ENCODE measurements around the gene CHPF2.

Gene CHPF2

DNA sequence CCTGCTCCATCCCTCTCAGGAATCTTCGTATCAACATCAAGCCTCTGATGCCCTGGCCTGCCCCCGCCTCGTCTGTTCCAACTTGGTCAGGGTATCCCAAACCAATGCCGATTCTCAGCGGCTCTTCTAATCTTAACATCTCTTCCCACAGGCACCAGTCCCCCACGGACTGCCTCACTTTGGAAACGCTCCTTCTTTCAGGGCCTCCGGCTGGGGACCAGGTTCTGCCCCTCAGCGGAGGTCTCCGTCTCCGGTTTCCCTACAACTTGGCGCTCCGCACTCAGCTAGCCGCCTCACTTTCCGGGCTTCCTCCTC lies 5.8 kb upstream of the CHPF2 start:
- TF ChIP-seq, protein P1, sequence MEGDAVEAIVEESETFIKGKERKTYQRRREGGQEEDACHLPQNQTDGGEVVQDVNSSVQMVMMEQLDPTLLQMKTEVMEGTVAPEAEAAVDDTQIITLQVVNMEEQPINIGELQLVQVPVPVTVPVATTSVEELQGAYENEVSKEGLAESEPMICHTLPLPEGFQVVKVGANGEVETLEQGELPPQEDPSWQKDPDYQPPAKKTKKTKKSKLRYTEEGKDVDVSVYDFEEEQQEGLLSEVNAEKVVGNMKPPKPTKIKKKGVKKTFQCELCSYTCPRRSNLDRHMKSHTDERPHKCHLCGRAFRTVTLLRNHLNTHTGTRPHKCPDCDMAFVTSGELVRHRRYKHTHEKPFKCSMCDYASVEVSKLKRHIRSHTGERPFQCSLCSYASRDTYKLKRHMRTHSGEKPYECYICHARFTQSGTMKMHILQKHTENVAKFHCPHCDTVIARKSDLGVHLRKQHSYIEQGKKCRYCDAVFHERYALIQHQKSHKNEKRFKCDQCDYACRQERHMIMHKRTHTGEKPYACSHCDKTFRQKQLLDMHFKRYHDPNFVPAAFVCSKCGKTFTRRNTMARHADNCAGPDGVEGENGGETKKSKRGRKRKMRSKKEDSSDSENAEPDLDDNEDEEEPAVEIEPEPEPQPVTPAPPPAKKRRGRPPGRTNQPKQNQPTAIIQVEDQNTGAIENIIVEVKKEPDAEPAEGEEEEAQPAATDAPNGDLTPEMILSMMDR (IDR thresholded peaks at IDR 0.05; ENCODE audit: insufficient read depth, missing control alignments) = no peak
- no peak for FAIRE-seq
- DNase-seq (ENCODE audit: insufficient read length, low spot score) = no peak

- DNase-seq (ENCODE audit: insufficient read length, low spot score) (peak; percentile 96), FAIRE-seq (no peak)
- TF ChIP-seq, protein P1 (IDR thresholded peaks at IDR 0.05; ENCODE audit: insufficient read depth, missing control alignments) = no peak
Measured at GRCh38 chr7:151226875-151227782, 5.2 kb upstream of the CHPF2 start, which contains the start of gene ABCF2. TSS of gene ABCF2 (minus strand) at chr7:151227205. CDS start at chr7:151226458, 747 bp downstream.

GRCh38 chr7:151228024-151228866 lies 4.0 kb upstream of the CHPF2 start:
- FAIRE-seq (no peak), DNase-seq (ENCODE audit: insufficient read length, low spot score) (no peak)
- TF ChIP-seq, protein P1 (IDR thresholded peaks at IDR 0.05; ENCODE audit: insufficient read depth, missing control alignments) = no peak

DNA sequence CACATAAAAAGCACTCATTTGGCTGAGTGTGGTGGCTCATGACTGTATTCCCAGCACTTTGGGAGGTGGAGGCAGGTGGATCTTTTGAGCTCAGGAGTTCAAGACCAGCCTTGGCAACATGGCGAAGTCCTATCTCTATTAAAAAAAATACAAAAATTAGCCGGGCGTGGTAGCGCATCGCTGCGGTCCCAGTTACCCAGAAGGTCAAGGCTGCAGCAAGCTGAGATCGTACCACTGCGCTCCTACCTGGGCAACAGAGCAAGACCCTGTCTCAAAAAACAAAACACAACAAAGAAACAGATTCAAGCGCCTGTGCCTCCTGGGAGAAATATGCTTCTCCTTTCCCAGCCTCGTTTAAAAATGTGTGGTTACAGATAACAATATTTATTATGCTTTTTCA lies 3.0 kb upstream of the CHPF2 start:
- FAIRE-seq (no peak), DNase-seq (ENCODE audit: insufficient read length, low spot score) (no peak)
- TF ChIP-seq, protein P1 (IDR thresholded peaks at IDR 0.05; ENCODE audit: insufficient read depth, missing control alignments) = no peak

GRCh38 chr7:151231080-151231479 lies 1.2 kb upstream of the CHPF2 start:
- DNase-seq (ENCODE audit: insufficient read length, low spot score) (no peak), FAIRE-seq (no peak)
- TF ChIP-seq, protein P1 (IDR thresholded peaks at IDR 0.05; ENCODE audit: insufficient read depth, missing control alignments) = no peak

DNA sequence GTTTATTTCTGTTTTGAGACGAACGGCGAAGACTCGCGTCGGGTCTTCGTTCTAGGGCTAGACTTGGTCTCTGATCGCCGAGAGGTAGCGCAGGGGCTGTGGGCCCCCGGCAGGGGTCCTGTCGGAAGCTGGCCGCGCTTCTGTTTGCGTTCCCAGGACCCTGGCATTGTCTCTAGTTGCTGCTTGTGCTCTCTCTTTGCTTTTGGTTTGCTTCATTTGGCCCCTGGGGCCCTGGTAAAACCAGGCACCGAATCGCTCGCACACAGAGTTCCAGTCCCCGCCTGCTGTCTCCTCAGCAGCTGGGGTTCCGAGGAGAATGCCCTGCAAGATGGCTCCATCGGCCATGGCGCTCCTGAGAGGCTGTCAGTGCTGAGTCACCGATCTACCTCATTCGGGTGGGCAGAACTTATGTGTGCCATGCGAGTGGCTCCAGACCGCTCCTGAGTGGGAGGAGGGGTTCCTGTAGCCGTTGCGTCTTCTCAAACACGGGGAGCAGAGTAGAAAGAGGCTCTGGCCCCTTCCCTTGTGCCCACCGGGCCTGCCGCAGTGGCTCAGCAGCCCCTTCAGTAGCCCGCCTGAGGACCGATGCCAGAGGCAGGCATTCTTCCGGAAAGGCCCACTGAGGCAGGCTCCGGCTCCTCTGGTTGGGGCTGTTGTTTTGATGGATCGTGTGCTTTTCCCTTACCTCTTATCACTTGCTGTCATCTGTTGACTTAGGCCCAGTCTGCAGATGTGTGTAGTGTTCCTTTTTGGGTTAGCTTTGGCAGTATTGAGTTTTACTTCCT lies 826 bp downstream of the CHPF2 start:
- DNase-seq (ENCODE audit: insufficient read length, low spot score) (no peak), FAIRE-seq (no peak)

More for the DNA sequence above, 826 bp downstream of the CHPF2 start:
- TF ChIP-seq, protein P1 (IDR thresholded peaks at IDR 0.05; ENCODE audit: insufficient read depth, missing control alignments) = no peak

Data from D721Med (cell line).